ENCODE data around the gene SNRNP25.
A peak's percentile ranks its signal among the peaks of the same experiment; 100 is the strongest.

SNRNP25 gene

GRCh38 chr16:78444-79150, 25.0 kb downstream of the SNRNP25 start:
- DNase-seq, result peak; percentile 14

DNA sequence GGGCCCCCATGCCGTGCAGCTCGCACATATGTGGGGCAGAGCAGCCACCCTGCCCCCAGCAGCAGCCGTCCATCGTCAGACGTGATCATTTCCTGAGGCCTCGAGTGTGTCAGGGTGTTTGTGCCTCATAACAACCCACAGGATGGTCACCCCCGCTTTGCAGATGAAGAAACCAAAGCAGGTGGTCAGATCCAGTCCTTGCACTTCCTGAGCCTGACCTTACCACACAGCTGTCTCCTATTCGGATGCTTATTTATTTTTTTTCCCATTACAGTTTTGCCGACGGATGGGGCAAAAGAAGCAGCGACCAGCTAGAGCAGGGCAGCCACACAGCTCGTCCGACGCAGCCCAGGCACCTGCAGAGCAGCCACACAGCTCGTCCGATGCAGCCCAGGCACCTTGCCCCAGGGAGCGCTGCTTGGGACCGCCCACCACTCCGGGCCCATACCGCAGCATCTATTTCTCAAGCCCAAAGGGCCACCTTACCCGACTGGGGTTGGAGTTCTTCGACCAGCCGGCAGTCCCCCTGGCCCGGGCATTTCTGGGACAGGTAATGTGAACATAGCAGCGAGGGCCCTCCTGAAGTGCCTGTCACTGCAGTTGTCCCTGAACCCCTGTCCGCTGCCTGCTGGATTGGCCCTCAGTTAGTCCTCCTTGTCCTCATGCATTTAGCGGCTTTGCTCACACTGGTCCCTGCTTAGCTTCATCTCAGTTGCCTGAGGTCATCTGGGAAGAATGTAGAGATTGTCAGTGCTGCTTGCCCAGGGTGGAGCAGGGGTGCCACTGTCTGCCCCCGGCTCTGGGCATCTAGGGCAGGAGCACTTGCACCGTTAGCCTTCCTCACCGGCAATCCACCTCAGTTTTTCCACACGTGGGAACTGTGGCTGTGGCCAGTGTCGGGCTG, 25.8 kb downstream of the SNRNP25 start:
- peak; percentile 9 for DNase-seq

- DNase-seq, result no peak
Measured at GRCh38 chr16:83060-83603, 29.5 kb downstream of the SNRNP25 start.

GRCh38 chr16:83781-84615, 30.4 kb downstream of the SNRNP25 start:
- no peak for DNase-seq

- peak; percentile 77 for DNase-seq
Measured at GRCh38 chr16:84718-85406, 31.2 kb downstream of the SNRNP25 start.

GRCh38 chr16:85407-85782, 31.8 kb downstream of the SNRNP25 start:
- DNase-seq, result no peak

GRCh38 chr16:85865-86264, 32.2 kb downstream of the SNRNP25 start:
- DNase-seq, result no peak

GRCh38 chr16:86483-86952, 32.9 kb downstream of the SNRNP25 start:
- peak; percentile 6 for DNase-seq

DNA sequence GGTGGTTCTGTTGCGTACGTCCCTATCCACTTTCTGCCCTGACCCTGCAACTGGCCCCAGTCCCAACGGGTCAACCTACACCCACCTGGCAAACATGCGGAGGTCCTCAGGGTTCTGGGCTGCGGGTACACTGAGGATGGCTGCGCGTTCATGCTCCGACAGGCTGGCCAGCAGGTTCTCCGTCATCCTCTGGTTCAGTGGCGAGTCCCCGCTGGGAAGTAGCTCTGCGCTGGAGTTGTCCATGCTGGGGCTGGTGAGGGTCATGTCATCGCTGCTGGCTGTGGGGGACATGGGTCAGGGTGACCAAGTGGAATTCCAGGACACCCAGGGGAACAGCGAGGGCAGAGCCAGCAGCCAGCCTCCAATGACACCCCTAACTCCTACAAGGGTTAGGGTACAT, 35.0 kb downstream of the SNRNP25 start:
- no peak for DNase-seq

- no peak for DNase-seq
Measured at GRCh38 chr16:89391-90302, 36.0 kb downstream of the SNRNP25 start.

GRCh38 chr16:91484-91883, 37.9 kb downstream of the SNRNP25 start:
- DNase-seq, result peak; percentile 16

GRCh38 chr16:92431-93339, 39.1 kb downstream of the SNRNP25 start:
- DNase-seq, result no peak

DNA sequence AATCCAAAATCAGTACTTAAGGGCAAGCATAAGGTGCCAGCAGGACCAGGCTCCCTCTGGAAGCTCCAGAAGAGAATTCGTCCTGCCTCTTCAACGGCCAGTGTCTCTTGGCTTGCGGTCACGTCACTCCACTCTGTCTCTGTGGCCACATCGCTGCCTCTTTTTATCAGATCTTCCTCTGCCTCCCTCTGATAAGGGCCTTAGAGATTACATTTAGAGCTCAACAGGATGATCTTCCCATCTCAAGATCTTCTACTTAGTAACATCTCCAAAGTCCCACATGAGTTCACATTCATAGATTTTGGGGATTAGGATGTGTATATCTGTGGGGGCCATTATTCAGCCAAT, 41.3 kb downstream of the SNRNP25 start:
- DNase-seq, result no peak

DNA sequence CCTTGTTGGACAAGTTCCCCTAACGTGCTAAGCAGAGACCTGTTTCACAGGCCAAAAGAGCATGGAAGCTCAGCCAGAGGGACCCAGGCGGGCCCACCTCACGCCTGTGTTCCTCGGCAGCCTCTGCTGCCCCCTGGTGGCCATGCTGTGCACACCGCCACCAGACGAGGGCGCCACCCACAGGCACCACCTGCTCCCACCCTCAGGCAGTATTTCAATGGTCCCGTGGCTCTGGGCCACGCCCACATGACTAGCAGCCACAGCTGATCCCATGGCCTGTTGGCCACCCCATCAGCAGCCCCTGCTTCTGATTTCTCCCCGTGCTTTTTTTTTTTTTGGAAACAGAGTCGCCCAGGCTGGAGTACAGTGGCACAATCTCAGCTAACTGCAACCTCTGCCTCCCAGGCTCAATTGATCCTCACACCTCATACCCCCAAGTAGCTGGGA, 43.3 kb downstream of the SNRNP25 start:
- DNase-seq, result peak; percentile 82

DNA sequence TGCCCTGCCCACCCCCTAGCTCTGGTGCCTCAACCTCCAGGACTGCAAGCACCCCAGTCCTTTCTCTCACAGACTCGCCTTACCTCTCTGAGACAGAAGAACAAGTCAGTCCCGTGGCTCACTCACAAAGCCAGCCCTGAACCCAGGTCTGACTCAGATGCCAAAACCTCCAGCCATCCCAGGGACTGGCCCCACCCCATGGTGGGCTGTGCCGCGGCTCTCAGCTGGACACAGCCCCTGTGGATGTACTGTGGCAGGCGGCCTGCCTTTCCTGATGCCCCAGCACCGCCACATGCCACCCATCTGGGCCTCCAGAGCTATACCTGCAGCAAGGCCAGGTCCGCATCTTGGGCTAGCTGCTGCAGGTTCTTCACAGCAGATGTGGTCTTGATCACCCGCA, 44.2 kb downstream of the SNRNP25 start:
- peak; percentile 11 for DNase-seq

DNA sequence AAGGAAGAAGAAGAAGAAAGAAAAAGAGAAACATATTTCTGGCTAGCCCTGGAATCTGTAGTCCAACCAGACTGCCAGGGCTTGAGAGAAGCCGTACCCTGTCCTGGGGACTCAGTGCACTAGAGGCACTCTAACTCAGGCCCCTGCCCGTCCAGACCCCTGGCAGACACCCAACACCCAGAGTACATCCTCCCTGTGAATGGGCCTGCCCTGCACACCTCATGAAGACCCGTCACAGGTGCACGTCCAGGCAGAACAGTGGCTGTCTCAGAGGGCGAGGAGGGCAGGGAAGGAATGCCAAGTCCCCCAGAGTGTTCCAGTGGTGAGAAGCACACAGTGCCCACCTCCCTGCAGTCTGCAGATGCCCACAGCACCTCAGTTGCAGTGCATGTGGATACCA, 47.4 kb downstream of the SNRNP25 start:
- DNase-seq, result no peak

DNA sequence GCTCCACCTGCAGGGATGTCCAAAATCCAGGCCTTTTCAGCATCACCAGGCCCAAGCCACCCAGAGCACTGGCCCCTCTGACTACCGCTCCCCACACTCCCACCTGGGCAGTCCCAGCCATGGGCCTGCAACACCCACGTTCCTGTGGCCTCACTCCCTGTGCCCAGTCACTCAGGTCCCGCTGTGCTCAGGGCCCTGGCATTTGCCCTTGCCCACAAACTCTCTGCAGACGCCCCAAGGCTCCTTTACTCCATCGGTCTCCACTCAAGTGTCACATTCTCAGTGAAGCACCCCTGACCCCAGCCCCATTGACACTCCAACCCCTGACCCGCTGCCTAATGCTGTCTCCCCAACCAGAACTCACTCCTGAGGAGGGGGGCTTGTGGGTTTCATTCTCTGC, 48.0 kb downstream of the SNRNP25 start:
- DNase-seq, result no peak

GRCh38 chr16:102060-102855, 48.6 kb downstream of the SNRNP25 start:
- DNase-seq, result no peak

DNA sequence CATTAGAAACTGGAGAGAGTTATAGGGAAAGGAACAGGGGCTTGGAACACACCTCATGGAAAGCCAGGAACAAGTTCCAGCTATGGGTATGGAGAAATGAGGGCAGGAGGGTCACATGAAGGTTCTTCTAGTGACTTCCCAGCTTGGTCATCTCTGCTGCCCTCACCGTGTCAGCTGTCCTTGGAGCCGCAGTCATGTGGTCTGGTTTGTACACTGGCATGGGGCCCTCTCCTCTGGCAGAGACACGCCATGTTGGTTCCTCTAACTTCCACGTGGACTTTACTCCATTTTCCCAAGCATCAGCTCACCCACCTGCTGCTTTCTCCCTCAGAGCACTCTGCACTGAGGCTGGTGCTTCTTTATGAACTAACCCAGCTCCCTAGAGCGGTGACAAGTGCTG, 50.7 kb downstream of the SNRNP25 start:
- no peak for DNase-seq
